Thyroid gland (tissue), 4 donors: Measurements from ENCODE around the gene GRXCR2. TPM values are rescaled to one million over a fixed set of nuclear protein-coding genes. Genes with fewer than 3 reads are reported as not detected.
A peak's percentile ranks its signal among the peaks of the same experiment; 100 is the strongest.
"Not testable (repeated sequence)": the region's sequence is repeated elsewhere in the genome, so short reads cannot be mapped to it uniquely, and the experiment has no call there.

Experiments used
- DNase-seq, 2 donors: peaks; one replicate each; pipeline ENCODE4 v3.0.0-alpha.2; 2019
- H3K27ac ChIP-seq, 3 donors: fragments of 200-600 bp; sonication (generic); 1 replicate in 2 of 3; 2 replicates in 1 of 3; pipeline ENCODE4 v1.5.1; 2016 to 2019; ENCODE audit warnings: mild to moderate bottlenecking in 1 of 3, moderate library complexity in 1 of 3
- H3K27me3 ChIP-seq: fragments of 200-600 bp; sonication (generic); one replicate; pipeline ENCODE4 v1.5.1; 2019
- H3K36me3 ChIP-seq, 2 donors: fragments of 200-600 bp; sonication (generic); one replicate each; pipeline ENCODE4 v1.5.1; 2016 to 2019
- H3K4me1 ChIP-seq, 2 donors: fragments of 200-600 bp; sonication (generic); one replicate each; pipeline ENCODE4 v1.5.1; 2017 to 2019
- H3K4me3 ChIP-seq, 3 donors: fragments of 200-600 bp; sonication (generic); replicated peaks in 1 of 3; 1 replicate in 2 of 3; 2 replicates in 1 of 3; pipeline ENCODE4 v1.5.1; 2016; ENCODE audit warnings: mild to moderate bottlenecking in 1 of 3
- H3K9me3 ChIP-seq: fragments of 200-600 bp; sonication (generic); one replicate; pipeline ENCODE4 v1.5.1; 2017
- POLR2A ChIP-seq, 2 donors: fragments of 450-650 bp; IDR thresholded peaks; one replicate each; pipeline ENCODE4 v1.6.1; 2017; ENCODE audit warnings: antibody characterized with exemption in 2 of 2, mild to moderate bottlenecking in 2 of 2, moderate library complexity in 1 of 2
- WGBS, 2 donors: methylation state at CpG; one replicate each; pipeline ENCODE4 v1.1.5; 2017; 5-methylcytosine and 5-hydroxymethylcytosine counted together
- intact Hi-C: fragments of 100-400 bp; cut with DNase I; formaldehyde crosslinking; loops from one replicate; pipeline ENCODE4 v1.15.1; 2023
- total RNA-seq, 4 donors: library from RNA; depleted of rRNA; stranded (reverse); fragments of >200 nt; gene quantifications; one replicate each; pipeline ENCODE4 v1.2.3, GENCODE V29; 2016
- TF ChIP-seq, protein P1 (sequence below), 6 experiments: fragments of 200-600 bp in 3 of 6; fragments of 450-650 bp in 3 of 6; sonication (generic) in 3 of 6; IDR thresholded peaks; one replicate each; pipeline ENCODE4 v1.5.1; 2016 to 2019; ENCODE audit warnings: antibody characterized with exemption in 6 of 6, mild to moderate bottlenecking in 2 of 6, inconsistent platforms in 1 of 6, moderate library complexity in 1 of 6

GRXCR2 gene
- total RNA-seq, 4 donors from 2014 or later = 0.13 TPM; not detected in 3

- WGBS, 2 donors = 76 to 78% methylated on average over 6 of the region's 6 CpGs
- intact Hi-C loops = no loop called here
- no peak for DNase-seq
Measured at GRCh38 chr5:145838276-145838675, 34.5 kb downstream of the GRXCR2 start.

DNA sequence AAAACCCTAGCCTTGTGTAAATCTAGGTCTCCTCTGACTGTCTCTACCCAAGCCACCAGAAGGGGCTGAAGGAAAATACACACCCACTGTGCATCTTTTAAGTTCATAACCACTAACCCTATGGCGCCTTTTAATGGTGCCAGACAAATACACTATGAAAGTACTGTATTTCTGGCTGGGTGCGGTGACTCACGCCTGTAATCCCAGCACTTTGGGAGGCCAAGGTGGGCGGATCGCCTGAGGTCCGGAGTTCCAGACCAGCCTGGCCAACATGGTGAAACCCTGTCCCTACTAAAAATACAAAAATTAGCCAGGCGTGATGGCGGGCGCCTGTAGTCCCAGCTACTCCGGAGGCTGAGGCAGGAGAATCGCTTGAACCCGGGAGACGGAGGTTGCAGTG, 36.6 kb downstream of the GRXCR2 start:
- H3K9me3 ChIP-seq, H3K27ac ChIP-seq, H3K4me3 ChIP-seq, H3K36me3 ChIP-seq, H3K4me1 ChIP-seq, DNase-seq, intact Hi-C loops, H3K27me3 ChIP-seq: not testable (repeated sequence)
- 98 to 100% methylated on average over 13 of the region's 13 CpGs for WGBS, 2 donors

More at GRCh38 chr5:145838276-145838675, 34.5 kb downstream of the GRXCR2 start:
- H3K27me3 ChIP-seq = no peaks in the 10 kb centered on the region
- TF ChIP-seq POLR2A (IDR thresholded peaks at IDR 0.05) = no peak
- TF ChIP-seq, protein P1, sequence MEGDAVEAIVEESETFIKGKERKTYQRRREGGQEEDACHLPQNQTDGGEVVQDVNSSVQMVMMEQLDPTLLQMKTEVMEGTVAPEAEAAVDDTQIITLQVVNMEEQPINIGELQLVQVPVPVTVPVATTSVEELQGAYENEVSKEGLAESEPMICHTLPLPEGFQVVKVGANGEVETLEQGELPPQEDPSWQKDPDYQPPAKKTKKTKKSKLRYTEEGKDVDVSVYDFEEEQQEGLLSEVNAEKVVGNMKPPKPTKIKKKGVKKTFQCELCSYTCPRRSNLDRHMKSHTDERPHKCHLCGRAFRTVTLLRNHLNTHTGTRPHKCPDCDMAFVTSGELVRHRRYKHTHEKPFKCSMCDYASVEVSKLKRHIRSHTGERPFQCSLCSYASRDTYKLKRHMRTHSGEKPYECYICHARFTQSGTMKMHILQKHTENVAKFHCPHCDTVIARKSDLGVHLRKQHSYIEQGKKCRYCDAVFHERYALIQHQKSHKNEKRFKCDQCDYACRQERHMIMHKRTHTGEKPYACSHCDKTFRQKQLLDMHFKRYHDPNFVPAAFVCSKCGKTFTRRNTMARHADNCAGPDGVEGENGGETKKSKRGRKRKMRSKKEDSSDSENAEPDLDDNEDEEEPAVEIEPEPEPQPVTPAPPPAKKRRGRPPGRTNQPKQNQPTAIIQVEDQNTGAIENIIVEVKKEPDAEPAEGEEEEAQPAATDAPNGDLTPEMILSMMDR (IDR thresholded peaks at IDR 0.05) = no peak
- no peaks in the 10 kb centered on the region for H3K36me3 ChIP-seq
- no peak overlapping the region for H3K27ac ChIP-seq
- H3K4me1 ChIP-seq = peaks cover 0 to 4% of the 10 kb centered on the region in 2 donors
- H3K4me3 ChIP-seq = no peak overlapping the region
- no peaks in the 10 kb centered on the region for H3K9me3 ChIP-seq

GRCh38 chr5:145835848-145836239, 37.0 kb downstream of the GRXCR2 start:
- Histone ChIP-seq H3K36me3 (no peaks in the 10 kb centered on the region), H3K9me3 (no peaks in the 10 kb centered on the region), H3K27ac (peak overlapping the region in 2 of 3 donors; percentile 57 to 76), H3K4me1 (peaks cover 3 to 9% of the 10 kb centered on the region in 2 donors), H3K27me3 (no peaks in the 10 kb centered on the region), H3K4me3 (peak overlapping the region in 2 of 3 donors; percentile 61 to 74)
- TF ChIP-seq, protein P1 (IDR thresholded peaks at IDR 0.05) = no peak
- TF ChIP-seq POLR2A (IDR thresholded peaks at IDR 0.05) = no peak
- intact Hi-C loops = no loop called here
- DNase-seq = no peak
- WGBS, 2 donors = 48 to 56% methylated on average over 18 of the region's 18 CpGs

- Histone ChIP-seq H3K27ac (peak within 1 kb of the TSS; percentile 16 to 76 (median 57)), H3K4me1 (peaks cover 8 to 16% of the 10 kb centered on the region in 2 donors), H3K9me3 (no peaks in the 10 kb centered on the region), H3K27me3 (no peaks in the 10 kb centered on the region), H3K36me3 (no peaks in the 10 kb centered on the region), H3K4me3 (peak within 1 kb of the TSS; percentile 10 to 74 (median 61))
- WGBS, 2 donors = 2 to 8% methylated on average over 10 to 43 of the region's 71 CpGs
- peak; percentile 95 for DNase-seq
- intact Hi-C loops = no loop called here
- TF ChIP-seq POLR2A (IDR thresholded peaks at IDR 0.05) = peak in 1 of 2 donors; percentile 80
- TF ChIP-seq, protein P1 (IDR thresholded peaks at IDR 0.05) = peak in 1 of 6 experiments; percentile 23
Measured at GRCh38 chr5:145834917-145835847, 37.6 kb downstream of the GRXCR2 start, which contains the start of gene PRELID2. PRELID2 (minus strand) TSS chr5:145835342; CDS start chr5:145835251, 91 bp downstream.

DNA sequence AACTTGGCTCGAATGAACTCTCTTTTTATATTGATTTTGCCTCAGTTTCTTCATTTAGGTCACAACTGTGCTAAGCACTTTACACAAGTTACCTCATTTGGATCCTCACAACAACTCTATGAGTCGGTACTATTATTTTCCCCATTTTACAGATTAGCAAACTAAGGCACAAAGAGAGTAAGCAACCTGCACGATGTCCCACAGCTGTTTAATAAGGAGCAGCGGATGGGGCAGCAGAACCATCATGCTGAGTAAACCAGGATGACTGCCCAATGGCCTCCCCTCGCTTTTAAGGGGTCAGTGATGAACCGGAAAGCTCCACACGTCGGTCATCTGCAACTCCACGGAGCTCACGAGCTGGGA, 38.3 kb downstream of the GRXCR2 start:
- Histone ChIP-seq H3K9me3 (no peaks in the 10 kb centered on the region), H3K36me3 (no peaks in the 10 kb centered on the region), H3K27me3 (no peaks in the 10 kb centered on the region), H3K4me3 (peak overlapping the region in 2 of 3 donors; percentile 61 to 74), H3K4me1 (peaks cover 13 to 21% of the 10 kb centered on the region in 2 donors), H3K27ac (peak overlapping the region in 2 of 3 donors; percentile 12 to 76)
- TF ChIP-seq, protein P1 (IDR thresholded peaks at IDR 0.05) = no peak
- no peak for TF ChIP-seq POLR2A (IDR thresholded peaks at IDR 0.05)
- intact Hi-C loops = no loop called here
- WGBS, 2 donors = 45 to 53% methylated on average over 4 to 5 of the region's 10 CpGs
- DNase-seq = no peak
